H9 (cell line): ENCODE measurements around the gene MSH3. TPM values are rescaled to one million over a fixed set of nuclear protein-coding genes. Genes with fewer than 3 reads are reported as not detected.

Experiments
- DNase-seq: peaks from one replicate; pipeline ENCODE4 v3.0.0-alpha.2; 2017
- H2AFZ ChIP-seq: one replicate; pipeline ENCODE4 v1.6.1; 2013; ENCODE audit warnings: mild to moderate bottlenecking, low read length, control low read depth, moderate library complexity
- H2AK5ac ChIP-seq: 2 replicates; pipeline ENCODE4 v1.6.1; 2013; ENCODE audit warnings: low read length, control low read depth, mixed read lengths; ENCODE audit not compliant: insufficient read length
- H2BK120ac ChIP-seq: one replicate; pipeline ENCODE4 v1.6.1; 2013; ENCODE audit warnings: low read depth, mild to moderate bottlenecking, low read length, control low read depth, inconsistent platforms; ENCODE audit not compliant: poor library complexity, severe bottlenecking
- H2BK12ac ChIP-seq: 2 replicates; pipeline ENCODE4 v1.6.1; 2013; ENCODE audit warnings: low read length, control low read depth, mixed read lengths, low read depth; ENCODE audit not compliant: insufficient read length
- H2BK15ac ChIP-seq: 2 replicates; pipeline ENCODE4 v1.6.1; 2013; ENCODE audit warnings: low read depth, low read length, control low read depth
- H2BK20ac ChIP-seq: one replicate; pipeline ENCODE4 v1.6.1; 2013; ENCODE audit warnings: low read depth, mild to moderate bottlenecking, low read length, control low read depth, inconsistent platforms; ENCODE audit not compliant: poor library complexity, severe bottlenecking
- H2BK5ac ChIP-seq: 2 replicates; pipeline ENCODE4 v1.6.1; 2013; ENCODE audit warnings: low read length, control low read depth, mixed read lengths; ENCODE audit not compliant: insufficient read length
- H3K14ac ChIP-seq: 2 replicates; pipeline ENCODE4 v1.6.1; 2013; ENCODE audit warnings: low read length, control low read depth; ENCODE audit not compliant: insufficient read depth
- H3K18ac ChIP-seq: 2 replicates; pipeline ENCODE4 v1.6.1; 2013; ENCODE audit warnings: low read depth, mild to moderate bottlenecking, mixed read lengths, low read length, control low read depth; ENCODE audit not compliant: insufficient read length
- H3K23ac ChIP-seq: 2 replicates; pipeline ENCODE4 v1.6.1; 2013; ENCODE audit warnings: low read length, control low read depth, mixed read lengths, low read depth; ENCODE audit not compliant: insufficient read length
- H3K23me2 ChIP-seq: 2 replicates; pipeline ENCODE4 v1.6.1; 2013; ENCODE audit warnings: low read depth, mild to moderate bottlenecking, mixed read lengths, low read length, control low read depth; ENCODE audit not compliant: insufficient read length, poor library complexity, severe bottlenecking
- H3K27ac ChIP-seq: 2 replicates; pipeline ENCODE4 v1.5.1; 2013; ENCODE audit warnings: low read length, control low read depth, mixed read lengths, low read depth; ENCODE audit not compliant: insufficient read length
- H3K27me3 ChIP-seq: 2 replicates; pipeline ENCODE4 v1.6.1; 2013; ENCODE audit warnings: low read length, control low read depth, inconsistent platforms; ENCODE audit not compliant: insufficient read depth
- H3K4ac ChIP-seq: 2 replicates; pipeline ENCODE4 v1.6.1; 2013; ENCODE audit warnings: low read depth, mild to moderate bottlenecking, control low read depth, inconsistent platforms, low read length, moderate library complexity
- H3K4me1 ChIP-seq: 2 replicates; pipeline ENCODE4 v1.6.1; 2013; ENCODE audit warnings: low read length, control low read depth, inconsistent platforms; ENCODE audit not compliant: insufficient read depth
- H3K4me2 ChIP-seq: 2 replicates; pipeline ENCODE4 v1.6.1; 2013; ENCODE audit warnings: low read length, control low read depth, mixed read lengths; ENCODE audit not compliant: insufficient read length, insufficient read depth
- H3K56ac ChIP-seq: 2 replicates; pipeline ENCODE4 v1.6.1; 2013; ENCODE audit warnings: low read depth, mild to moderate bottlenecking, mixed read lengths, low read length, control low read depth; ENCODE audit not compliant: insufficient read length
- H3K79me1 ChIP-seq: 2 replicates; pipeline ENCODE4 v1.6.1; 2013; ENCODE audit warnings: low read depth, mild to moderate bottlenecking, moderate library complexity, low read length, control low read depth, inconsistent platforms; ENCODE audit not compliant: insufficient read depth, poor library complexity, severe bottlenecking
- H3K79me2 ChIP-seq: 2 replicates; pipeline ENCODE4 v1.6.1; 2013; ENCODE audit warnings: low read length, control low read depth, inconsistent platforms; ENCODE audit not compliant: insufficient read depth
- H3K9ac ChIP-seq: 2 replicates; pipeline ENCODE4 v1.6.1; 2013; ENCODE audit warnings: low read length, control low read depth, mixed read lengths; ENCODE audit not compliant: insufficient read length; ENCODE audit errors: extremely low read depth
- H3K9me3 ChIP-seq: one replicate; pipeline ENCODE4 v1.6.1; 2013; ENCODE audit warnings: low read depth, low read length, inconsistent platforms; ENCODE audit not compliant: control insufficient read depth
- H3T11ph ChIP-seq: one replicate; pipeline ENCODE4 v1.6.1; 2013; ENCODE audit warnings: mild to moderate bottlenecking, low read length, control low read depth, inconsistent platforms
- H4K20me1 ChIP-seq: one replicate; pipeline ENCODE4 v1.6.1; 2013; ENCODE audit not compliant: control insufficient read depth, insufficient read length, insufficient read depth
- H4K5ac ChIP-seq: 2 replicates; pipeline ENCODE4 v1.6.1; 2013; ENCODE audit warnings: low read depth, mild to moderate bottlenecking, mixed read lengths, low read length, control low read depth; ENCODE audit not compliant: insufficient read length
- H4K8ac ChIP-seq: replicated peaks from 2 replicates; pipeline ENCODE4 v1.6.1; 2013; ENCODE audit warnings: low read length, control low read depth, mixed read lengths, low read depth; ENCODE audit not compliant: insufficient read length
- H4K91ac ChIP-seq: 2 replicates; pipeline ENCODE4 v1.6.1; 2013; ENCODE audit warnings: low read depth, mild to moderate bottlenecking, moderate library complexity, mixed read lengths, low read length, control low read depth; ENCODE audit not compliant: insufficient read length
- H3K27ac Mint-ChIP-seq, 3 experiments: 2 replicates in 2 of 3; 3 replicates in 1 of 3; pipeline ENCODE4 v1.8.0; 2020 to 2021; ENCODE audit warnings: mixed read lengths in 3 of 3, mild to moderate bottlenecking in 1 of 3, moderate library complexity in 1 of 3
- H3K27me3 Mint-ChIP-seq: 2 replicates; pipeline ENCODE4 v1.8.0; 2021; ENCODE audit warnings: low read depth, mild to moderate bottlenecking, moderate library complexity, mixed read lengths
- H3K36me3 Mint-ChIP-seq, 3 experiments: 2 replicates in 2 of 3; 3 replicates in 1 of 3; pipeline ENCODE4 v1.8.0; 2020 to 2021; ENCODE audit warnings: low read depth in 3 of 3, mixed read lengths in 3 of 3; ENCODE audit not compliant: insufficient read depth in 1 of 3
- H3K4me1 Mint-ChIP-seq, 2 experiments: 2 replicates each; pipeline ENCODE4 v1.8.0; 2020; ENCODE audit warnings: mixed read lengths in 2 of 2
- H3K4me3 Mint-ChIP-seq, 2 experiments: 2 replicates in 1 of 2; 3 replicates in 1 of 2; pipeline ENCODE4 v1.8.0; 2020 to 2021; ENCODE audit warnings: mild to moderate bottlenecking in 2 of 2, mixed read lengths in 2 of 2, moderate library complexity in 1 of 2
- H3K9me3 Mint-ChIP-seq, 2 experiments: 2 replicates in 1 of 2; 3 replicates in 1 of 2; pipeline ENCODE4 v1.8.0; 2020; ENCODE audit warnings: mild to moderate bottlenecking in 2 of 2, mixed read lengths in 2 of 2, moderate library complexity in 1 of 2
- WGBS: extraction: QIAGEN DNeasy Blood & Tissue Kit; methylation state at CpG from one replicate; pipeline ENCODE4 v1.1.7; 2013; ENCODE audit warnings: missing lambda C conversion rate, low lambda C conversion rate, mixed read lengths; ENCODE audit not compliant: insufficient read length; ENCODE audit errors: extremely low coverage; 5-methylcytosine and 5-hydroxymethylcytosine counted together
- total RNA-seq: library from RNA; stranded (reverse); gene quantifications from 2 replicates; pipeline ENCODE4 v1.2.1, GENCODE V29; 2021
- TF ChIP-seq, protein P1 (sequence below): fragments of 200-600 bp; sonication (generic); conservative IDR thresholded peaks from 3 replicates; pipeline ENCODE4 v1.8.0; 2021; ENCODE audit warnings: antibody characterized with exemption, mild to moderate bottlenecking

MSH3 gene
- total RNA-seq, 1 experiment from 2014 or later, result 17.3 TPM

DNA sequence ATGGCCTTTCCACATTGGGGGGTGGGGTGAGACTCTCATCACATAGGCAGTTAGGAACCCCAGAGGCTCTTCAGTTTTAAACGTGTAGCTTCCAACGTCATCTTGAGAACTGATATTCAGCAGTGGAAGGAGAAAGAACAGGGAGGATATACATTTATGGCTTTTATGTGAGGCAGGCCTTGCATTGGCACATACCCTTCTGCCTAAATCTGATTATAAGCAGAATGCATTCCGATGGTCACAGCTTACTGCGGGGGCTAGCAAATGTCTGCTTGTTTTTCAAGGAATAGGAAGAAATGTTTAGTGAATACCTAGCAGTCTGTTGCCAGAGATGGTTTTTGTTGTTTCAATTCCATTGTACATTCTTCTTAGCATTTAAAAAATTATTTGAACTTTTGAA is 99.3 kb downstream of the MSH3 start:
- Histone ChIP-seq H4K91ac (no peak overlapping the region), H3K18ac (no peak overlapping the region), H3K9ac (no peak overlapping the region), H3K4me1 (peaks cover 8% of the 10 kb centered on the region; the same call in 1 of the 2 replicates), H3K27ac (no peak overlapping the region), H4K5ac (no peak overlapping the region), H3K27me3 (no peaks in the 10 kb centered on the region), H3K56ac (no peak overlapping the region), H3K79me1 (no peaks in the 10 kb centered on the region), H3K4ac (no peak overlapping the region), H4K8ac (no peak overlapping the region), H3T11ph (no peak overlapping the region), H2BK12ac (no peak overlapping the region), H2AFZ (no peak overlapping the region), H3K23me2 (no peaks in the 10 kb centered on the region), H2AK5ac (no peak overlapping the region), H3K23ac (no peak overlapping the region), H3K4me2 (no peak overlapping the region), H3K9me3 (no peaks in the 10 kb centered on the region), H2BK20ac (no peak overlapping the region), H2BK15ac (no peak overlapping the region), H3K14ac (no peak overlapping the region), H2BK5ac (no peak overlapping the region), H4K20me1 (no peaks in the 10 kb centered on the region), H2BK120ac (no peak overlapping the region), H3K79me2 (no peaks in the 10 kb centered on the region)
- H3K27me3 Mint-ChIP-seq, result no peaks in the 10 kb centered on the region
- no CpG with 5 or more reads among the region's 4 CpGs for WGBS
- TF ChIP-seq, protein P1, sequence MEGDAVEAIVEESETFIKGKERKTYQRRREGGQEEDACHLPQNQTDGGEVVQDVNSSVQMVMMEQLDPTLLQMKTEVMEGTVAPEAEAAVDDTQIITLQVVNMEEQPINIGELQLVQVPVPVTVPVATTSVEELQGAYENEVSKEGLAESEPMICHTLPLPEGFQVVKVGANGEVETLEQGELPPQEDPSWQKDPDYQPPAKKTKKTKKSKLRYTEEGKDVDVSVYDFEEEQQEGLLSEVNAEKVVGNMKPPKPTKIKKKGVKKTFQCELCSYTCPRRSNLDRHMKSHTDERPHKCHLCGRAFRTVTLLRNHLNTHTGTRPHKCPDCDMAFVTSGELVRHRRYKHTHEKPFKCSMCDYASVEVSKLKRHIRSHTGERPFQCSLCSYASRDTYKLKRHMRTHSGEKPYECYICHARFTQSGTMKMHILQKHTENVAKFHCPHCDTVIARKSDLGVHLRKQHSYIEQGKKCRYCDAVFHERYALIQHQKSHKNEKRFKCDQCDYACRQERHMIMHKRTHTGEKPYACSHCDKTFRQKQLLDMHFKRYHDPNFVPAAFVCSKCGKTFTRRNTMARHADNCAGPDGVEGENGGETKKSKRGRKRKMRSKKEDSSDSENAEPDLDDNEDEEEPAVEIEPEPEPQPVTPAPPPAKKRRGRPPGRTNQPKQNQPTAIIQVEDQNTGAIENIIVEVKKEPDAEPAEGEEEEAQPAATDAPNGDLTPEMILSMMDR, result no peak
- H3K4me3 Mint-ChIP-seq, result no peak overlapping the region
- H3K36me3 Mint-ChIP-seq, result peaks cover 0 to 10% (median 4%) of the 10 kb centered on the region in 3 experiments; a peak in 5 of 7 replicates
- no peak for DNase-seq
- H3K9me3 Mint-ChIP-seq, result no peaks in the 10 kb centered on the region
- peaks cover 43 to 54% of the 10 kb centered on the region in 2 experiments for H3K4me1 Mint-ChIP-seq
- H3K27ac Mint-ChIP-seq, result no peak overlapping the region; a peak in 1 of 7 replicates
